Stimulated activated naive CD4-positive, alpha-beta T cell treated with Interleukin-2 at 50 U/mL for 16 hours (primary cell): ENCODE data around the gene KAT7.

ENCODE experiments used
- DNase-seq: peaks from one replicate; lab custom pipeline; 2025; lab: John Stamatoyannopoulos, UW

The KAT7 gene

GRCh38 chr17:49760932-49761558 is 27.4 kb upstream of the KAT7 start:
- DNase-seq: no peak

GRCh38 chr17:49762151-49762941 is 26.1 kb upstream of the KAT7 start:
- no peak for DNase-seq

GRCh38 chr17:49763735-49764558 is 24.5 kb upstream of the KAT7 start, which contains the start of gene FAM117A:
Gene FAM117A, minus strand, starts transcription at chr17:49764131. Its CDS starts 44 bp downstream, at chr17:49764087.
- peak; percentile 98 for DNase-seq

GRCh38 chr17:49764559-49765180 is 23.8 kb upstream of the KAT7 start:
- DNase-seq: no peak

- no peak for DNase-seq
These were observed 21.5 kb upstream of the KAT7 start for GRCh38 chr17:49766918-49767530.

GRCh38 chr17:49775546-49776260 is 12.8 kb upstream of the KAT7 start:
- DNase-seq: no peak

- no peak for DNase-seq
These were observed 11.8 kb upstream of the KAT7 start for GRCh38 chr17:49776551-49777300.

GRCh38 chr17:49777563-49777962 is 10.9 kb upstream of the KAT7 start:
- no peak for DNase-seq

- DNase-seq: no peak
These were observed 9.2 kb upstream of the KAT7 start for GRCh38 chr17:49779156-49779738.

GRCh38 chr17:49779739-49780231 is 8.7 kb upstream of the KAT7 start:
- DNase-seq: no peak

- DNase-seq: no peak
These were observed 5.3 kb upstream of the KAT7 start for GRCh38 chr17:49783071-49783715.

GRCh38 chr17:49783791-49784190 is 4.7 kb upstream of the KAT7 start:
- DNase-seq: no peak

- DNase-seq: no peak
These were observed 3.8 kb upstream of the KAT7 start for GRCh38 chr17:49784636-49785035.

- no peak for DNase-seq
These were observed 500 bp upstream of the KAT7 start for GRCh38 chr17:49787884-49788477.

- DNase-seq: no peak
These were observed 730 bp downstream of the KAT7 start for GRCh38 chr17:49789243-49789578.

GRCh38 chr17:49793309-49793708 is 4.8 kb downstream of the KAT7 start:
- no peak for DNase-seq

- DNase-seq: no peak
These were observed 6.9 kb downstream of the KAT7 start for GRCh38 chr17:49795372-49795771.

GRCh38 chr17:49798182-49798581 is 9.7 kb downstream of the KAT7 start:
- no peak for DNase-seq

- DNase-seq: no peak
These were observed 10.3 kb downstream of the KAT7 start for GRCh38 chr17:49798738-49799137.
